ENCODE measurements around the gene KCNN4. TPM values are rescaled to one million over a fixed set of nuclear protein-coding genes. Genes with fewer than 3 reads are reported as not detected.

Gene KCNN4
- total and polyA plus RNA-seq, 10 of the 15 experiments (the other 5 are each of a cell fraction or from before 2014, with no cell fraction given): 1.4 to 112 (median 77.9) TPM

DNA sequence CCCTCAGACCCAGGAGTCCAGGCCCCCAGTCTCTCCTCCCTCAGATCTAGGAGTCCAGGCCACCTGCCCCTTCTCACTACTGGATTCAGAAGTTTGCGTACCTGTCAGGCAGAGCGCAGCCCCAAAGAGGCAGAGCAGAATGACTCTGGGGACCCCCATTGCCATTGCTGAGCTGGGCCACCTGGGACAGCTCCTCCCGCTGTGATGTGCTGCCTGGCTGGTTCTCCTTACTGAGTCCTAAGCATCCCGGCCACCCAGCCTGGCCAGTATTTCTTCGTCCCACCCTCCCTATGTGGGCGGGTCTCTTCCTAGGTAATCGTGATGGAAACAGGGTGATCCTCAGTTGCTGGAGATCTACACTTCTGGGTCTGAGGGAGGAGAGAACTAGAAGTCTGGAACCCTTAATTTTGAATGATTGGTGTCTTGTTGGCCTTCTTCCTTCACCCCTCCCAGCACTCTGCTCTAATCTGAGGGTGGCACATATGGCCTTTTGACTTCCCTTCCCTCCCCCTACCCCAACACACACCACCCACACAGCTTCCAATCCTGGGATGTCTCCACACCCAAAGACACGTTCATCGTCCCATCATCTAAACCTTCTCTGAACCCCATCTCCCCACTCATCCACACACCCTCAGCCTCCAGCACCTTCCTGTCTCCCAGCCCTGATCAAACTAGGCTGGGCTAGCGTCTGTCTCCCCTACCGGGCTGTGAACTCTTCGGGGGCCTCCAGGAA is 21.6 kb upstream of the KCNN4 start, which contains the start of gene LYPD5 (continued):
- TF ChIP-seq, protein P1, sequence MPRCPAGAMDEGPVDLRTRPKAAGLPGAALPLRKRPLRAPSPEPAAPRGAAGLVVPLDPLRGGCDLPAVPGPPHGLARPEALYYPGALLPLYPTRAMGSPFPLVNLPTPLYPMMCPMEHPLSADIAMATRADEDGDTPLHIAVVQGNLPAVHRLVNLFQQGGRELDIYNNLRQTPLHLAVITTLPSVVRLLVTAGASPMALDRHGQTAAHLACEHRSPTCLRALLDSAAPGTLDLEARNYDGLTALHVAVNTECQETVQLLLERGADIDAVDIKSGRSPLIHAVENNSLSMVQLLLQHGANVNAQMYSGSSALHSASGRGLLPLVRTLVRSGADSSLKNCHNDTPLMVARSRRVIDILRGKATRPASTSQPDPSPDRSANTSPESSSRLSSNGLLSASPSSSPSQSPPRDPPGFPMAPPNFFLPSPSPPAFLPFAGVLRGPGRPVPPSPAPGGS (IDR thresholded peaks at IDR 0.05; ENCODE audit: borderline replicate concordance, insufficient read depth, low read depth, low read length, poor library complexity, severe bottlenecking): no peak
- no peak for TF ChIP-seq ZNF207 (IDR thresholded peaks at IDR 0.05; ENCODE audit: borderline replicate concordance)
- TF ChIP-seq, protein P2, sequence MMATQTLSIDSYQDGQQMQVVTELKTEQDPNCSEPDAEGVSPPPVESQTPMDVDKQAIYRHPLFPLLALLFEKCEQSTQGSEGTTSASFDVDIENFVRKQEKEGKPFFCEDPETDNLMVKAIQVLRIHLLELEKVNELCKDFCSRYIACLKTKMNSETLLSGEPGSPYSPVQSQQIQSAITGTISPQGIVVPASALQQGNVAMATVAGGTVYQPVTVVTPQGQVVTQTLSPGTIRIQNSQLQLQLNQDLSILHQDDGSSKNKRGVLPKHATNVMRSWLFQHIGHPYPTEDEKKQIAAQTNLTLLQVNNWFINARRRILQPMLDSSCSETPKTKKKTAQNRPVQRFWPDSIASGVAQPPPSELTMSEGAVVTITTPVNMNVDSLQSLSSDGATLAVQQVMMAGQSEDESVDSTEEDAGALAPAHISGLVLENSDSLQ (IDR thresholded peaks at IDR 0.05): no peak
- TF ChIP-seq, protein P3, sequence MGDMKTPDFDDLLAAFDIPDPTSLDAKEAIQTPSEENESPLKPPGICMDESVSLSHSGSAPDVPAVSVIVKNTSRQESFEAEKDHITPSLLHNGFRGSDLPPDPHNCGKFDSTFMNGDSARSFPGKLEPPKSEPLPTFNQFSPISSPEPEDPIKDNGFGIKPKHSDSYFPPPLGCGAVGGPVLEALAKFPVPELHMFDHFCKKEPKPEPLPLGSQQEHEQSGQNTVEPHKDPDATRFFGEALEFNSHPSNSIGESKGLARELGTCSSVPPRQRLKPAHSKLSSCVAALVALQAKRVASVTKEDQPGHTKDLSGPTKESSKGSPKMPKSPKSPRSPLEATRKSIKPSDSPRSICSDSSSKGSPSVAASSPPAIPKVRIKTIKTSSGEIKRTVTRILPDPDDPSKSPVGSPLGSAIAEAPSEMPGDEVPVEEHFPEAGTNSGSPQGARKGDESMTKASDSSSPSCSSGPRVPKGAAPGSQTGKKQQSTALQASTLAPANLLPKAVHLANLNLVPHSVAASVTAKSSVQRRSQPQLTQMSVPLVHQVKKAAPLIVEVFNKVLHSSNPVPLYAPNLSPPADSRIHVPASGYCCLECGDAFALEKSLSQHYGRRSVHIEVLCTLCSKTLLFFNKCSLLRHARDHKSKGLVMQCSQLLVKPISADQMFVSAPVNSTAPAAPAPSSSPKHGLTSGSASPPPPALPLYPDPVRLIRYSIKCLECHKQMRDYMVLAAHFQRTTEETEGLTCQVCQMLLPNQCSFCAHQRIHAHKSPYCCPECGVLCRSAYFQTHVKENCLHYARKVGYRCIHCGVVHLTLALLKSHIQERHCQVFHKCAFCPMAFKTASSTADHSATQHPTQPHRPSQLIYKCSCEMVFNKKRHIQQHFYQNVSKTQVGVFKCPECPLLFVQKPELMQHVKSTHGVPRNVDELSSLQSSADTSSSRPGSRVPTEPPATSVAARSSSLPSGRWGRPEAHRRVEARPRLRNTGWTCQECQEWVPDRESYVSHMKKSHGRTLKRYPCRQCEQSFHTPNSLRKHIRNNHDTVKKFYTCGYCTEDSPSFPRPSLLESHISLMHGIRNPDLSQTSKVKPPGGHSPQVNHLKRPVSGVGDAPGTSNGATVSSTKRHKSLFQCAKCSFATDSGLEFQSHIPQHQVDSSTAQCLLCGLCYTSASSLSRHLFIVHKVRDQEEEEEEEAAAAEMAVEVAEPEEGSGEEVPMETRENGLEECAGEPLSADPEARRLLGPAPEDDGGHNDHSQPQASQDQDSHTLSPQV (IDR thresholded peaks at IDR 0.05): no peak
